Liver (tissue), 9 donors: Measurements from ENCODE around the gene NUS1. TPM values are rescaled to one million over a fixed set of nuclear protein-coding genes. Genes with fewer than 3 reads are reported as not detected.

Experiments
- DNase-seq: peaks from one replicate; pipeline ENCODE4 v3.0.0-alpha.2; 2017; ENCODE audit warnings: low spot score
- H3K27ac ChIP-seq, 2 donors: one replicate each; pipeline ENCODE4 v1.7.0; 2013; ENCODE audit warnings: inconsistent platforms in 2 of 2, low read length in 2 of 2, control low read depth in 1 of 2, low read depth in 1 of 2, mild to moderate bottlenecking in 1 of 2
- H3K27me3 ChIP-seq, 4 donors: one replicate each; pipeline versions ENCODE4 v1.6.1 to v1.7.0; 2013; ENCODE audit warnings: low read length in 3 of 4, inconsistent platforms in 1 of 4, mild to moderate bottlenecking in 1 of 4, moderate library complexity in 1 of 4; ENCODE audit not compliant: control insufficient read depth in 4 of 4, insufficient read depth in 4 of 4
- H3K36me3 ChIP-seq, 4 donors: one replicate each; pipeline versions ENCODE4 v1.6.1 to v1.7.0; 2013; ENCODE audit warnings: low read length in 3 of 4, mild to moderate bottlenecking in 3 of 4, low read depth in 1 of 4, moderate library complexity in 1 of 4; ENCODE audit not compliant: control insufficient read depth in 4 of 4, insufficient read depth in 3 of 4
- H3K4me1 ChIP-seq, 4 donors: one replicate each; pipeline versions ENCODE4 v1.6.1 to v1.7.0; 2013; ENCODE audit warnings: low read length in 3 of 4, mild to moderate bottlenecking in 3 of 4, moderate library complexity in 1 of 4; ENCODE audit not compliant: control insufficient read depth in 4 of 4, insufficient read depth in 4 of 4
- H3K4me3 ChIP-seq, 3 donors: one replicate each; pipeline versions ENCODE4 v1.6.1 to v1.7.0; 2013; ENCODE audit warnings: low read length in 3 of 3, control low read depth in 1 of 3, low read depth in 1 of 3, mild to moderate bottlenecking in 1 of 3
- H3K9ac ChIP-seq, 2 donors: one replicate each; pipeline ENCODE4 v1.7.0; 2013; ENCODE audit warnings: low read length in 2 of 2, mild to moderate bottlenecking in 2 of 2, moderate library complexity in 2 of 2, control low read depth in 1 of 2, low read depth in 1 of 2
- H3K9me3 ChIP-seq, 4 donors: one replicate each; pipeline versions ENCODE4 v1.6.1 to v1.7.0; 2013; ENCODE audit warnings: low read length in 3 of 4; ENCODE audit not compliant: control insufficient read depth in 4 of 4
- EGR1 ChIP-seq, 2 donors: IDR thresholded peaks; 2 replicates each; pipeline ENCODE4 v1.6.1; 2016 to 2018; ENCODE audit warnings: antibody characterized with exemption in 2 of 2, low read depth in 2 of 2
- FOXA1 ChIP-seq: IDR thresholded peaks from 2 replicates; pipeline ENCODE4 v1.6.1; 2016; ENCODE audit warnings: antibody characterized with exemption
- FOXA2 ChIP-seq: IDR thresholded peaks from 2 replicates; pipeline ENCODE4 v1.6.1; 2016; ENCODE audit warnings: antibody characterized with exemption
- GABPA ChIP-seq, 2 donors: IDR thresholded peaks in 1 of 2; conservative IDR thresholded peaks in 1 of 2; 2 replicates each; pipeline ENCODE4 v1.6.1; 2016; ENCODE audit warnings: antibody characterized with exemption in 2 of 2, mild to moderate bottlenecking in 1 of 2, moderate library complexity in 1 of 2
- HNF4A ChIP-seq, 2 donors: conservative IDR thresholded peaks; 2 replicates each; pipeline ENCODE4 v1.6.1; 2016; ENCODE audit warnings: antibody characterized with exemption in 2 of 2, mild to moderate bottlenecking in 2 of 2
- HNF4G ChIP-seq: IDR thresholded peaks from 2 replicates; pipeline ENCODE4 v1.6.1; 2016; ENCODE audit warnings: antibody characterized with exemption
- JUND ChIP-seq, 2 donors: IDR thresholded peaks; 2 replicates each; pipeline ENCODE4 v1.6.1; 2016; ENCODE audit warnings: antibody characterized with exemption in 2 of 2
- NR2F2 ChIP-seq: IDR thresholded peaks from 2 replicates; pipeline ENCODE4 v1.6.1; 2016; ENCODE audit warnings: antibody characterized with exemption
- RAD21 ChIP-seq, 2 donors: IDR thresholded peaks; 2 replicates each; pipeline ENCODE4 v1.6.1; 2016; ENCODE audit warnings: antibody characterized with exemption in 2 of 2, mild to moderate bottlenecking in 2 of 2
- RXRA ChIP-seq, 2 donors: IDR thresholded peaks; 2 replicates each; pipeline ENCODE4 v1.6.1; 2017 to 2018; ENCODE audit warnings: antibody characterized with exemption in 2 of 2, mild to moderate bottlenecking in 1 of 2
- SP1 ChIP-seq: IDR thresholded peaks from 2 replicates; pipeline ENCODE4 v1.6.1; 2018; ENCODE audit warnings: antibody characterized with exemption, mild to moderate bottlenecking
- TAF1 ChIP-seq: conservative IDR thresholded peaks from 2 replicates; pipeline ENCODE4 v1.6.1; 2016; ENCODE audit warnings: antibody characterized with exemption, mild to moderate bottlenecking
- YY1 ChIP-seq: IDR thresholded peaks from 2 replicates; pipeline ENCODE4 v1.6.1; 2016; ENCODE audit warnings: antibody characterized with exemption, mild to moderate bottlenecking
- WGBS: extraction: QIAGEN DNeasy Blood & Tissue Kit; methylation state at CpG from one replicate; pipeline ENCODE4 v1.1.7; 2013; 5-methylcytosine and 5-hydroxymethylcytosine counted together
- polyA plus RNA-seq, 2 donors: library from polyadenylated mRNA; stranded (reverse) in 1 of 2; unstranded in 1 of 2; fragments of 200-250 nt in 1 of 2; fragments of >200 nt in 1 of 2; fragmentation: Nextera tagmentation in 1 of 2; extraction: Ambion mirVana in 1 of 2; gene quantifications; one replicate each; pipeline versions ENCODE4 v1.2.1 to v1.2.3, GENCODE V29; 2013 to 2015
- total RNA-seq, 2 donors: library from RNA; depleted of rRNA; stranded (reverse); fragments of >200 nt; gene quantifications; one replicate each; pipeline ENCODE4 v1.2.3, GENCODE V29; 2014
- TF ChIP-seq, protein P1 (sequence below): IDR thresholded peaks from 2 replicates; pipeline ENCODE4 v1.6.1; 2016; ENCODE audit warnings: antibody characterized with exemption, mild to moderate bottlenecking
- TF ChIP-seq, protein P2 (sequence below): IDR thresholded peaks from 2 replicates; pipeline ENCODE4 v1.6.1; 2016; ENCODE audit warnings: antibody characterized with exemption
- TF ChIP-seq, protein P3 (sequence below): IDR thresholded peaks from 2 replicates; pipeline ENCODE4 v1.6.1; 2016; ENCODE audit warnings: antibody characterized with exemption
- TF ChIP-seq, protein P4 (sequence below): IDR thresholded peaks from 2 replicates; pipeline ENCODE4 v1.6.1; 2016; ENCODE audit warnings: antibody characterized with exemption
- TF ChIP-seq, protein P5 (sequence below): fragments of 150-350 bp; IDR thresholded peaks from 2 replicates; pipeline ENCODE4 v1.5.1; 2017; ENCODE audit warnings: improper control_type of control experiment, low read depth, low read length; ENCODE audit not compliant: missing input control
- donor health status: healthy.
- donor health status: healthy.
- donor health status: healthy.
- donor health status: healthy.
- donor health status: healthy.

NUS1 gene
- total RNA-seq: 10 to 100 TPM; 17.4 to 26.4 TPM
- polyA plus RNA-seq: 10 to 100 TPM in 1 of 2 donors, 1 to 10 TPM in 1; 10.0 to 20.6 TPM

DNA sequence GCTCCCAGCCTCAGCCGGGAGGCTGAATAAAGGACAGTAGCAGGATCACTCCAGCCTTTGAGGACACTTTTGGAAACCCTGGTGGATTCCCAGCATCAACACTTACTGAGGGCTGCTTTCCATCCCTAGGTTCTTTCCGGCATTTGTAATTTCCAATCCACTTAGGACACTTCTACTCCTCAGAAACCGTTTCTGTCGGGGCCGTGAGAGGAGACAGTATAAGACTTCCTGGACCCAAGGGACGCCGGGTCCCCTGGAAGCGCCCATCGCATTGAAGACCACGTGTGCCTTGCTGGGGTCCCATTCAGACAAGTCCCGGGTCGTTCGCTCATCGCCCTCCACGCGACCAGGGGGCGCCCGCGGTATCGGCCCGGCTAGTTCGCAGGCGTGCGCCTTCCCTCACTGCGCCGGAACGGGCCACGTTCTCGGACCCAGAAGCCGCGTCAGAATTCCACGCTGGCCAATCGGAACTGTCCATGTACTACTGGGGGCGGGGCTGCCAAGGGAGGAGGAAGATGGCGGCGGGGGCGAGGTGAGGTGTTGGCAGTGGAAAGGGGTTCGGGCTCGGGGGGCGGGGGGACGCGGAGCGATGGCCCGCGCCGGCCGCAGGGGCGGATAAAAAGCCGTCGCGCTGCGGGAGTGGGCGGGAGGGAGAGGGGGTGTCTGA lies at the start of gene NUS1:
Gene NUS1 (plus strand): TSS at position 479 of the 667 bp plus-strand sequence. CDS start 202 bp downstream, outside the sequence.
- no peaks in the 10 kb centered on the region for H3K27me3 ChIP-seq
- under 1% methylated on average over 53 of the region's 53 CpGs for WGBS

More for the DNA sequence above, at the start of gene NUS1:
- Histone ChIP-seq H3K27ac (peak within 1 kb of the TSS; percentile 40 to 42), H3K4me1 (peaks cover 0 to 31% (median 17%) of the 10 kb centered on the region in 4 donors), H3K4me3 (peak within 1 kb of the TSS; percentile 72 to 82 (median 73)), H3K9me3 (no peaks in the 10 kb centered on the region), H3K9ac (peak within 1 kb of the TSS in 1 of 2 donors; percentile 30), H3K36me3 (peaks cover 0 to 3% (median 0%) of the 10 kb centered on the region in 4 donors)
- peak; percentile 97 for DNase-seq
- TF ChIP-seq RXRA (IDR thresholded peaks at IDR 0.05): peak in 1 of 2 donors; percentile 21
- peak in 1 of 2 donors; percentile 84 for TF ChIP-seq GABPA (IDR thresholded peaks at IDR 0.05 in 1 of 2, conservative IDR thresholded peaks at IDR 0.05 in 1 of 2)
- TF ChIP-seq, protein P1, sequence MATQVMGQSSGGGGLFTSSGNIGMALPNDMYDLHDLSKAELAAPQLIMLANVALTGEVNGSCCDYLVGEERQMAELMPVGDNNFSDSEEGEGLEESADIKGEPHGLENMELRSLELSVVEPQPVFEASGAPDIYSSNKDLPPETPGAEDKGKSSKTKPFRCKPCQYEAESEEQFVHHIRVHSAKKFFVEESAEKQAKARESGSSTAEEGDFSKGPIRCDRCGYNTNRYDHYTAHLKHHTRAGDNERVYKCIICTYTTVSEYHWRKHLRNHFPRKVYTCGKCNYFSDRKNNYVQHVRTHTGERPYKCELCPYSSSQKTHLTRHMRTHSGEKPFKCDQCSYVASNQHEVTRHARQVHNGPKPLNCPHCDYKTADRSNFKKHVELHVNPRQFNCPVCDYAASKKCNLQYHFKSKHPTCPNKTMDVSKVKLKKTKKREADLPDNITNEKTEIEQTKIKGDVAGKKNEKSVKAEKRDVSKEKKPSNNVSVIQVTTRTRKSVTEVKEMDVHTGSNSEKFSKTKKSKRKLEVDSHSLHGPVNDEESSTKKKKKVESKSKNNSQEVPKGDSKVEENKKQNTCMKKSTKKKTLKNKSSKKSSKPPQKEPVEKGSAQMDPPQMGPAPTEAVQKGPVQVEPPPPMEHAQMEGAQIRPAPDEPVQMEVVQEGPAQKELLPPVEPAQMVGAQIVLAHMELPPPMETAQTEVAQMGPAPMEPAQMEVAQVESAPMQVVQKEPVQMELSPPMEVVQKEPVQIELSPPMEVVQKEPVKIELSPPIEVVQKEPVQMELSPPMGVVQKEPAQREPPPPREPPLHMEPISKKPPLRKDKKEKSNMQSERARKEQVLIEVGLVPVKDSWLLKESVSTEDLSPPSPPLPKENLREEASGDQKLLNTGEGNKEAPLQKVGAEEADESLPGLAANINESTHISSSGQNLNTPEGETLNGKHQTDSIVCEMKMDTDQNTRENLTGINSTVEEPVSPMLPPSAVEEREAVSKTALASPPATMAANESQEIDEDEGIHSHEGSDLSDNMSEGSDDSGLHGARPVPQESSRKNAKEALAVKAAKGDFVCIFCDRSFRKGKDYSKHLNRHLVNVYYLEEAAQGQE: peak; percentile 44
- TF ChIP-seq TAF1: no peak
- peak; percentile 97 for TF ChIP-seq YY1
- TF ChIP-seq EGR1 (IDR thresholded peaks at IDR 0.05; ENCODE audit: low read depth in 2 of 2): peak in 1 of 2 donors; percentile 55
- TF ChIP-seq SP1: peak; percentile 60
- no peak for TF ChIP-seq JUND (IDR thresholded peaks at IDR 0.05)
- TF ChIP-seq, protein P2, sequence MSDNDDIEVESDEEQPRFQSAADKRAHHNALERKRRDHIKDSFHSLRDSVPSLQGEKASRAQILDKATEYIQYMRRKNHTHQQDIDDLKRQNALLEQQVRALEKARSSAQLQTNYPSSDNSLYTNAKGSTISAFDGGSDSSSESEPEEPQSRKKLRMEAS: peak; percentile 83
- peak; percentile 34 to 66 for TF ChIP-seq RAD21 (IDR thresholded peaks at IDR 0.05)
- TF ChIP-seq, protein P3, sequence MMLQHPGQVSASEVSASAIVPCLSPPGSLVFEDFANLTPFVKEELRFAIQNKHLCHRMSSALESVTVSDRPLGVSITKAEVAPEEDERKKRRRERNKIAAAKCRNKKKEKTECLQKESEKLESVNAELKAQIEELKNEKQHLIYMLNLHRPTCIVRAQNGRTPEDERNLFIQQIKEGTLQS: no peak
- no peak for TF ChIP-seq FOXA2
- no peak for TF ChIP-seq FOXA1
- no peak for TF ChIP-seq NR2F2
- TF ChIP-seq HNF4G: no peak
- TF ChIP-seq, protein P4, sequence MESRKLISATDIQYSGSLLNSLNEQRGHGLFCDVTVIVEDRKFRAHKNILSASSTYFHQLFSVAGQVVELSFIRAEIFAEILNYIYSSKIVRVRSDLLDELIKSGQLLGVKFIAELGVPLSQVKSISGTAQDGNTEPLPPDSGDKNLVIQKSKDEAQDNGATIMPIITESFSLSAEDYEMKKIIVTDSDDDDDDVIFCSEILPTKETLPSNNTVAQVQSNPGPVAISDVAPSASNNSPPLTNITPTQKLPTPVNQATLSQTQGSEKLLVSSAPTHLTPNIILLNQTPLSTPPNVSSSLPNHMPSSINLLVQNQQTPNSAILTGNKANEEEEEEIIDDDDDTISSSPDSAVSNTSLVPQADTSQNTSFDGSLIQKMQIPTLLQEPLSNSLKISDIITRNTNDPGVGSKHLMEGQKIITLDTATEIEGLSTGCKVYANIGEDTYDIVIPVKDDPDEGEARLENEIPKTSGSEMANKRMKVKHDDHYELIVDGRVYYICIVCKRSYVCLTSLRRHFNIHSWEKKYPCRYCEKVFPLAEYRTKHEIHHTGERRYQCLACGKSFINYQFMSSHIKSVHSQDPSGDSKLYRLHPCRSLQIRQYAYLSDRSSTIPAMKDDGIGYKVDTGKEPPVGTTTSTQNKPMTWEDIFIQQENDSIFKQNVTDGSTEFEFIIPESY: peak; percentile 80
- TF ChIP-seq, protein P5, sequence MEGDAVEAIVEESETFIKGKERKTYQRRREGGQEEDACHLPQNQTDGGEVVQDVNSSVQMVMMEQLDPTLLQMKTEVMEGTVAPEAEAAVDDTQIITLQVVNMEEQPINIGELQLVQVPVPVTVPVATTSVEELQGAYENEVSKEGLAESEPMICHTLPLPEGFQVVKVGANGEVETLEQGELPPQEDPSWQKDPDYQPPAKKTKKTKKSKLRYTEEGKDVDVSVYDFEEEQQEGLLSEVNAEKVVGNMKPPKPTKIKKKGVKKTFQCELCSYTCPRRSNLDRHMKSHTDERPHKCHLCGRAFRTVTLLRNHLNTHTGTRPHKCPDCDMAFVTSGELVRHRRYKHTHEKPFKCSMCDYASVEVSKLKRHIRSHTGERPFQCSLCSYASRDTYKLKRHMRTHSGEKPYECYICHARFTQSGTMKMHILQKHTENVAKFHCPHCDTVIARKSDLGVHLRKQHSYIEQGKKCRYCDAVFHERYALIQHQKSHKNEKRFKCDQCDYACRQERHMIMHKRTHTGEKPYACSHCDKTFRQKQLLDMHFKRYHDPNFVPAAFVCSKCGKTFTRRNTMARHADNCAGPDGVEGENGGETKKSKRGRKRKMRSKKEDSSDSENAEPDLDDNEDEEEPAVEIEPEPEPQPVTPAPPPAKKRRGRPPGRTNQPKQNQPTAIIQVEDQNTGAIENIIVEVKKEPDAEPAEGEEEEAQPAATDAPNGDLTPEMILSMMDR: peak; percentile 55
- TF ChIP-seq HNF4A (conservative IDR thresholded peaks at IDR 0.05): peak in 1 of 2 donors; percentile 23
